B cell (primary cell): ENCODE results near the gene NBL1.

Experiments
- EZH2 ChIP-seq: IDR thresholded peaks from 2 replicates; pipeline ENCODE4 v1.6.1; 2012; ENCODE audit warnings: borderline replicate concordance, low read depth, mild to moderate bottlenecking, moderate library complexity, low read length; ENCODE audit not compliant: insufficient read depth, poor library complexity, severe bottlenecking
- TF ChIP-seq, protein P1 (sequence below): fragments of 200-600 bp; IDR thresholded peaks from one replicate; pipeline ENCODE4 v1.8.0; 2022; ENCODE audit warnings: antibody characterized with exemption, mild to moderate bottlenecking

DNA sequence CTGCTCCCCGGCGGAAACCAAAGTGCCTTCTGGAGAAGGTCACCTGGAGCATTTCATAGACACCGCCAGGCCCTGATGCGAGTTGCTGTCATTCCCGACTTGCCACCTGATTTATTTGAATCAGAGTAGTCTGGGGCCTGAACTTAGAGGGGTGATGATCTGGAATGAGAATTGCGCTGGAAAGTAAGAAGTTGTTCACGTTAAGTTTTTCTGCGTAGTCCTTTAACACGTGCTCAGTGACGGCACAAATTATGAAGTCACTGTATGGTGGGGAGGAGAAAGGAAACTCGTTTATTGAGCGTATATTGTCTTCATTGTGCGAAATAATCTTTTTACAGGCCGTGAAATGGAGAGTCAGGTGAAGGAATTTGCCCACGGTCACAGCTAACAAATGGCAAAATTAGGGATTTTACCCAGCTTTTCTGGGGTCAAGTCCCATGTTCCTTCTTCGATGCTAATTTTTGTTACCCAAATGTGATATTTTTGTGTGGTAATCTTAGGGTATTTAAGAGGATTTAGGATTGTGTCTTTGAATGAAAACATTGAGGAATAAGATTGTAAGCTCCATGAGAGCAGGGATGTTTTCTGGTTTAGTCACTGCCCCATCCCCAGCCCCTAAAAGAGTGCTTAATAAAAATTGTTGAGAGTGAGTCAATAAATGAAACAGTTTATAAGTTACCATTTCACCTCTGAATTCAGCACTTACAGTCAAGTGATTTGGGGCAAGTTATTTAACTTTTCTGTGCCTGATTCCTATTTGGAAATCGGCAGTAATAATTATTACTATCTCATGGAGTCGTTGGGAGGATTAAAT, 46.4 kb upstream of the NBL1 start:
- TF ChIP-seq, protein P1, sequence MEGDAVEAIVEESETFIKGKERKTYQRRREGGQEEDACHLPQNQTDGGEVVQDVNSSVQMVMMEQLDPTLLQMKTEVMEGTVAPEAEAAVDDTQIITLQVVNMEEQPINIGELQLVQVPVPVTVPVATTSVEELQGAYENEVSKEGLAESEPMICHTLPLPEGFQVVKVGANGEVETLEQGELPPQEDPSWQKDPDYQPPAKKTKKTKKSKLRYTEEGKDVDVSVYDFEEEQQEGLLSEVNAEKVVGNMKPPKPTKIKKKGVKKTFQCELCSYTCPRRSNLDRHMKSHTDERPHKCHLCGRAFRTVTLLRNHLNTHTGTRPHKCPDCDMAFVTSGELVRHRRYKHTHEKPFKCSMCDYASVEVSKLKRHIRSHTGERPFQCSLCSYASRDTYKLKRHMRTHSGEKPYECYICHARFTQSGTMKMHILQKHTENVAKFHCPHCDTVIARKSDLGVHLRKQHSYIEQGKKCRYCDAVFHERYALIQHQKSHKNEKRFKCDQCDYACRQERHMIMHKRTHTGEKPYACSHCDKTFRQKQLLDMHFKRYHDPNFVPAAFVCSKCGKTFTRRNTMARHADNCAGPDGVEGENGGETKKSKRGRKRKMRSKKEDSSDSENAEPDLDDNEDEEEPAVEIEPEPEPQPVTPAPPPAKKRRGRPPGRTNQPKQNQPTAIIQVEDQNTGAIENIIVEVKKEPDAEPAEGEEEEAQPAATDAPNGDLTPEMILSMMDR: no peak
- no peak for TF ChIP-seq EZH2
